NCI-H510A (cell line): ENCODE measurements around the gene DAB2.
"Not testable (repeated sequence)": the region's sequence is repeated elsewhere in the genome, so short reads cannot be mapped to it uniquely, and the experiment has no call there.

Source experiments
- DNase-seq: peaks from one replicate; lab custom pipeline; 2025; lab: John Stamatoyannopoulos, UW

The DAB2 gene

GRCh38 chr5:39420482-39421145 lies 4.2 kb downstream of the DAB2 start:
- no peak for DNase-seq

GRCh38 chr5:39419796-39420195 lies 5.0 kb downstream of the DAB2 start:
- DNase-seq, result no peak

- DNase-seq, result no peak
Measured at GRCh38 chr5:39417979-39418378, 6.8 kb downstream of the DAB2 start.

GRCh38 chr5:39415201-39415600 lies 9.6 kb downstream of the DAB2 start:
- DNase-seq, result no peak

GRCh38 chr5:39414426-39414825 lies 10.4 kb downstream of the DAB2 start:
- DNase-seq, result no peak

GRCh38 chr5:39413771-39414170 lies 11.0 kb downstream of the DAB2 start:
- DNase-seq, result no peak

GRCh38 chr5:39412721-39413394 lies 11.9 kb downstream of the DAB2 start:
- DNase-seq, result no peak

GRCh38 chr5:39411985-39412384 lies 12.8 kb downstream of the DAB2 start:
- DNase-seq, result no peak

GRCh38 chr5:39411061-39411460 lies 13.7 kb downstream of the DAB2 start:
- DNase-seq, result no peak

GRCh38 chr5:39409033-39409432 lies 15.7 kb downstream of the DAB2 start:
- no peak for DNase-seq

- DNase-seq, result no peak
Measured at GRCh38 chr5:39405083-39405843, 19.5 kb downstream of the DAB2 start.

- not testable (repeated sequence) for DNase-seq
Measured at GRCh38 chr5:39403761-39404160, 21.0 kb downstream of the DAB2 start.

- DNase-seq, result not testable (repeated sequence)
Measured at GRCh38 chr5:39402140-39402539, 22.6 kb downstream of the DAB2 start.

GRCh38 chr5:39400713-39401578 lies 23.8 kb downstream of the DAB2 start:
- DNase-seq, result no peak

GRCh38 chr5:39399135-39400036 lies 25.4 kb downstream of the DAB2 start:
- DNase-seq, result no peak

GRCh38 chr5:39396843-39397242 lies 27.9 kb downstream of the DAB2 start:
- no peak for DNase-seq

- DNase-seq, result no peak
Measured at GRCh38 chr5:39395521-39395920, 29.3 kb downstream of the DAB2 start.

- DNase-seq, result no peak
Measured at GRCh38 chr5:39394946-39395345, 29.8 kb downstream of the DAB2 start.

GRCh38 chr5:39390945-39391344 lies 33.8 kb downstream of the DAB2 start:
- DNase-seq, result no peak

- DNase-seq, result no peak
Measured at GRCh38 chr5:39387293-39387692, 37.5 kb downstream of the DAB2 start.

- DNase-seq, result no peak
Measured at GRCh38 chr5:39384271-39384670, 40.5 kb downstream of the DAB2 start.
